HEK293T (cell line): ENCODE results near the gene HACL1.
"Not testable (repeated sequence)": the region's sequence is repeated elsewhere in the genome, so short reads cannot be mapped to it uniquely, and the experiment has no call there.

Source experiments
- CTCF ChIA-PET: fragments of 350-600 bp; formaldehyde crosslinking; extraction: SDS; loops from one replicate; lab custom pipeline; 2021; ENCODE audit warnings: antibody characterized with exemption, inconsistent platforms; lab: Yijun Ruan, JAX
- POLR2A ChIA-PET: fragments of 350-600 bp; formaldehyde crosslinking; extraction: SDS; loops from one replicate; lab custom pipeline; 2020; ENCODE audit warnings: antibody characterized with exemption, inconsistent platforms; lab: Yijun Ruan, JAX
- DNase-seq: peaks from one replicate; pipeline ENCODE4 v3.0.0; 2012; ENCODE audit warnings: mixed read lengths; ENCODE audit errors: extremely low spot score
- ARNT ChIP-seq: fragments of 450-650 bp; IDR thresholded peaks from 2 replicates; pipeline ENCODE4 v1.6.1; 2017; ENCODE audit warnings: mild to moderate bottlenecking
- BHLHE40 ChIP-seq: fragments of 450-650 bp; IDR thresholded peaks from 2 replicates; pipeline ENCODE4 v1.6.1; 2016; ENCODE audit warnings: mild to moderate bottlenecking, moderate library complexity, borderline replicate concordance
- CTBP1 ChIP-seq: fragments of 450-650 bp; IDR thresholded peaks from 2 replicates; pipeline ENCODE4 v1.6.1; 2016; ENCODE audit warnings: borderline replicate concordance
- ELF4 ChIP-seq: fragments of 450-650 bp; IDR thresholded peaks from 2 replicates; pipeline ENCODE4 v1.6.1; 2017; ENCODE audit warnings: antibody characterized with exemption
- FOXA1 ChIP-seq: fragments of 450-650 bp; IDR thresholded peaks from 2 replicates; pipeline ENCODE4 v1.6.1; 2016; ENCODE audit warnings: mild to moderate bottlenecking
- FOXK2 ChIP-seq: fragments of 450-650 bp; IDR thresholded peaks from 2 replicates; pipeline ENCODE4 v1.6.1; 2016; ENCODE audit warnings: mild to moderate bottlenecking
- FOXM1 ChIP-seq: fragments of 450-650 bp; IDR thresholded peaks from 2 replicates; pipeline ENCODE4 v1.6.1; 2017; ENCODE audit warnings: mild to moderate bottlenecking, borderline replicate concordance
- HDGF ChIP-seq: fragments of 450-650 bp; IDR thresholded peaks from 2 replicates; pipeline ENCODE4 v1.6.1; 2017; ENCODE audit warnings: antibody characterized with exemption, borderline replicate concordance
- L3MBTL2 ChIP-seq: fragments of 450-650 bp; conservative IDR thresholded peaks from 2 replicates; pipeline ENCODE4 v1.6.1; 2016; ENCODE audit warnings: mild to moderate bottlenecking
- LEF1 ChIP-seq: fragments of 450-650 bp; IDR thresholded peaks from 2 replicates; pipeline ENCODE4 v1.6.1; 2017; ENCODE audit warnings: mild to moderate bottlenecking, borderline replicate concordance
- NFRKB ChIP-seq: fragments of 450-650 bp; IDR thresholded peaks from 2 replicates; pipeline ENCODE4 v1.6.1; 2016; ENCODE audit warnings: mild to moderate bottlenecking, moderate library complexity
- PKNOX1 ChIP-seq: fragments of 450-650 bp; IDR thresholded peaks from 2 replicates; pipeline ENCODE4 v1.6.1; 2016
- SP1 ChIP-seq: fragments of 450-650 bp; IDR thresholded peaks from 2 replicates; pipeline ENCODE4 v1.6.1; 2017
- SUZ12 ChIP-seq: fragments of 450-650 bp; IDR thresholded peaks from 2 replicates; pipeline ENCODE4 v1.6.1; 2016; ENCODE audit warnings: mild to moderate bottlenecking
- TARDBP ChIP-seq: fragments of 450-650 bp; IDR thresholded peaks from 2 replicates; pipeline ENCODE4 v1.6.1; 2016
- ZNF384 ChIP-seq: fragments of 450-650 bp; IDR thresholded peaks from 2 replicates; pipeline ENCODE4 v1.6.1; 2016

Gene HACL1

GRCh38 chr3:15612001-15612400, 10.6 kb upstream of the HACL1 start:
- no peak for DNase-seq
- CTCF ChIA-PET, result no interaction called here
- POLR2A ChIA-PET, result interaction anchor here (1.4 kb wide), 1 partner anchor 11 kb away, joined by 3 read pairs; the partner anchor contains the start of genes BTD and HACL1
- TF ChIP-seq NFRKB (no peak), SUZ12 (no peak), ZNF384 (no peak), LEF1 (no peak), BHLHE40 (no peak), FOXK2 (no peak), FOXA1 (no peak), HDGF (no peak), TARDBP (no peak), ELF4 (no peak), ARNT (no peak), CTBP1 (no peak), SP1 (no peak), FOXM1 (no peak), PKNOX1 (no peak), L3MBTL2 (no peak)

- DNase-seq, result no peak
- POLR2A ChIA-PET, result interaction anchor here (1.4 kb wide), 1 partner anchor 10 kb away, joined by 3 read pairs; the partner anchor contains the start of genes BTD and HACL1
- CTCF ChIA-PET, result no interaction called here
- no peak for TF ChIP-seq ZNF384
- no peak for TF ChIP-seq NFRKB
Observed at GRCh38 chr3:15611018-15611417, 9.6 kb upstream of the HACL1 start.

- CTCF ChIA-PET, result no interaction called here
- POLR2A ChIA-PET, result interaction anchor here (1.0 kb wide), 1 partner anchor 9 kb away, joined by 6 read pairs; the partner anchor contains the start of genes BTD and HACL1
- DNase-seq, result no peak
- no peak for TF ChIP-seq FOXA1
- no peak for TF ChIP-seq FOXK2
- TF ChIP-seq BHLHE40, result no peak
- no peak for TF ChIP-seq ARNT
- no peak for TF ChIP-seq LEF1
- no peak for TF ChIP-seq PKNOX1
- TF ChIP-seq SP1, result no peak
- no peak for TF ChIP-seq ELF4
- no peak for TF ChIP-seq SUZ12
- no peak for TF ChIP-seq ZNF384
- TF ChIP-seq HDGF, result no peak
- no peak for TF ChIP-seq L3MBTL2
- TF ChIP-seq NFRKB, result no peak
- TF ChIP-seq CTBP1, result no peak
Observed at GRCh38 chr3:15610082-15610759, 8.9 kb upstream of the HACL1 start.

- POLR2A ChIA-PET, result no interaction called here
- CTCF ChIA-PET, result no interaction called here
- TF ChIP-seq TARDBP, result no peak
- no peak for TF ChIP-seq HDGF
- no peak for TF ChIP-seq LEF1
- DNase-seq, result no peak
Observed at GRCh38 chr3:15606434-15606891, 5.1 kb upstream of the HACL1 start.

GRCh38 chr3:15604584-15604983, 3.2 kb upstream of the HACL1 start:
- CTCF ChIA-PET, DNase-seq, POLR2A ChIA-PET: not testable (repeated sequence)

GRCh38 chr3:15602816-15603215, 1.4 kb upstream of the HACL1 start:
- CTCF ChIA-PET, POLR2A ChIA-PET, DNase-seq: not testable (repeated sequence)

GRCh38 chr3:15602146-15602536, 772 bp upstream of the HACL1 start:
- TF ChIP-seq FOXK2, result no peak
- TF ChIP-seq L3MBTL2, result peak; percentile 53; the same call in 1 of the 2 replicates
- TF ChIP-seq FOXA1, result no peak
- TF ChIP-seq ELF4, result no peak
- no peak for TF ChIP-seq NFRKB
- TF ChIP-seq ZNF384, result no peak
- no peak for TF ChIP-seq ARNT
- no peak for TF ChIP-seq SP1
- POLR2A ChIA-PET, result interaction anchor here (0.7 to 1.9 kb wide), 5 partner anchors 8 to 200 kb away, joined by 3 to 7 read pairs (median 4); no protein-coding TSS in a partner anchor
- no peak for DNase-seq
- CTCF ChIA-PET, result no interaction called here

GRCh38 chr3:15601046-15601398, 347 bp downstream of the HACL1 start:
- TF ChIP-seq SUZ12, result no peak
- no peak for TF ChIP-seq LEF1
- no peak for TF ChIP-seq ZNF384
- no peak for TF ChIP-seq FOXA1
- TF ChIP-seq FOXM1, result no peak
- no peak for TF ChIP-seq HDGF
- TF ChIP-seq FOXK2, result no peak
- no peak for TF ChIP-seq PKNOX1
- TF ChIP-seq ARNT, result no peak
- TF ChIP-seq NFRKB, result no peak
- TF ChIP-seq L3MBTL2, result no peak
- no peak for TF ChIP-seq TARDBP
- TF ChIP-seq CTBP1, result no peak
- TF ChIP-seq ELF4, result no peak
- no peak for TF ChIP-seq SP1
- no peak for TF ChIP-seq BHLHE40
- ChIA-PET CTCF (interaction anchor here (0.6 kb wide), 1 partner anchor 1032 kb away, joined by 3 read pairs; no protein-coding TSS in a partner anchor), POLR2A (interaction anchor here (0.7 to 1.9 kb wide), 4 partner anchors 10 to 257 kb away, joined by 3 to 7 read pairs (median 3); no protein-coding TSS in a partner anchor)
- no peak for DNase-seq
